B cell (primary cell): ENCODE results near the gene ARID3A. TPM values are rescaled to one million over a fixed set of nuclear protein-coding genes. Genes with fewer than 3 reads are reported as not detected.

Experiments
- ATAC-seq: fragments of 200-7000 bp; cut with Tn5 transposase; one replicate; pipeline ENCODE4 v1.10.0; 2021; ENCODE audit warnings: low read depth, mild to moderate bottlenecking, moderate number of reproducible peaks, moderate library complexity
- CTCF ChIA-PET: fragments of 350-600 bp; sonication (Branson Sonifier 250); formaldehyde crosslinking; loops from one replicate; lab custom pipeline; 2021; ENCODE audit warnings: antibody characterized with exemption, inconsistent platforms; lab: Charles Lee
- POLR2A ChIA-PET: fragments of 350-600 bp; sonication (Branson Sonifier 250); formaldehyde crosslinking; loops from one replicate; lab custom pipeline; 2021; ENCODE audit warnings: antibody characterized with exemption; lab: Charles Lee
- DNase-seq: peaks from one replicate; pipeline ENCODE4 v3.0.0; 2013
- H2AFZ ChIP-seq: 2 replicates; pipeline ENCODE4 v1.6.1; 2012; ENCODE audit warnings: mild to moderate bottlenecking, low read depth, low read length; ENCODE audit not compliant: insufficient read depth, poor library complexity, severe bottlenecking
- H3K27ac ChIP-seq, 2 donors: 1 replicate in 1 of 2; 2 replicates in 1 of 2; pipeline ENCODE4 v1.5.1; 2012 to 2013; ENCODE audit warnings: low read length in 2 of 2, mild to moderate bottlenecking in 2 of 2, moderate library complexity in 1 of 2
- H3K27me3 ChIP-seq, 4 experiments: fragments of 200-600 bp in 1 of 4; sonication (generic) in 1 of 4; replicated peaks in 1 of 4; 1 replicate in 2 of 4; 2 replicates in 2 of 4; pipeline versions ENCODE4 v1.6.1 to v1.7.0; 2013 to 2016; ENCODE audit warnings: low read length in 3 of 4, mild to moderate bottlenecking in 2 of 4, mixed read lengths in 1 of 4, moderate library complexity in 1 of 4; ENCODE audit not compliant: insufficient read depth in 4 of 4, control insufficient read depth in 3 of 4; ENCODE audit errors: control extremely low read depth in 1 of 4
- H3K36me3 ChIP-seq, 2 experiments: replicated peaks in 1 of 2; 1 replicate in 1 of 2; 2 replicates in 1 of 2; pipeline versions ENCODE4 v1.6.1 to v1.7.1; 2013; ENCODE audit warnings: low read length in 1 of 2; ENCODE audit not compliant: insufficient read depth in 2 of 2, control insufficient read depth in 1 of 2; ENCODE audit errors: control extremely low read depth in 1 of 2, extremely low read depth in 1 of 2
- H3K4me1 ChIP-seq, 2 donors: fragments of 200-600 bp in 1 of 2; sonication (generic) in 1 of 2; 1 replicate in 1 of 2; 2 replicates in 1 of 2; pipeline versions ENCODE4 v1.5.1 to v1.6.1; 2013 to 2017; ENCODE audit warnings: low read length in 2 of 2; ENCODE audit not compliant: control insufficient read depth in 2 of 2, insufficient read depth in 2 of 2
- H3K4me2 ChIP-seq: replicated peaks from 2 replicates; pipeline ENCODE3; 2012; ENCODE audit warnings: mild to moderate bottlenecking, low read depth, low read length; ENCODE audit not compliant: poor library complexity, severe bottlenecking
- H3K4me3 ChIP-seq, 5 experiments: fragments of 200-600 bp in 1 of 5; sonication (generic) in 1 of 5; 1 replicate in 3 of 5; 2 replicates in 2 of 5; pipeline versions ENCODE4 v1.5.1 to v1.7.0; 2011 to 2016; ENCODE audit warnings: low read length in 4 of 5, mild to moderate bottlenecking in 4 of 5, low read depth in 2 of 5, control low read depth in 1 of 5, moderate library complexity in 1 of 5; ENCODE audit not compliant: insufficient read depth in 1 of 5; ENCODE audit errors: control extremely low read depth in 1 of 5, extremely low read depth in 1 of 5
- H3K79me2 ChIP-seq: fragments of 200-600 bp; sonication (generic); one replicate; pipeline ENCODE4 v1.6.0; 2016; ENCODE audit warnings: low read length; ENCODE audit not compliant: control insufficient read depth, insufficient read depth
- H3K9ac ChIP-seq: fragments of 200-600 bp; sonication (generic); 2 replicates; pipeline ENCODE4 v1.6.1; 2017; ENCODE audit warnings: mild to moderate bottlenecking, low read length, moderate library complexity
- H3K9me3 ChIP-seq, 3 donors: one replicate each; pipeline versions ENCODE4 v1.6.1 to v1.7.1; 2013; ENCODE audit warnings: low read length in 2 of 3; ENCODE audit not compliant: control insufficient read depth in 2 of 3, insufficient read depth in 1 of 3; ENCODE audit errors: control extremely low read depth in 1 of 3
- H4K20me1 ChIP-seq: 2 replicates; pipeline ENCODE4 v1.6.0; 2012; ENCODE audit warnings: mild to moderate bottlenecking, low read length; ENCODE audit not compliant: insufficient read depth, control insufficient read depth, poor library complexity, severe bottlenecking
- H3K27ac Mint-ChIP-seq: one replicate; pipeline ENCODE4 v1.8.0; 2021; ENCODE audit warnings: mixed read lengths
- H3K27me3 Mint-ChIP-seq: one replicate; pipeline ENCODE4 v1.8.0; 2021; ENCODE audit warnings: mixed read lengths
- H3K4me1 Mint-ChIP-seq: one replicate; pipeline ENCODE4 v1.8.0; 2021; ENCODE audit warnings: mixed read lengths
- H3K4me3 Mint-ChIP-seq: one replicate; pipeline ENCODE4 v1.8.0; 2021; ENCODE audit warnings: mixed read lengths
- H3K9me3 Mint-ChIP-seq: one replicate; pipeline ENCODE4 v1.8.0; 2022; ENCODE audit warnings: mixed read lengths; ENCODE audit not compliant: insufficient read depth
- CTCF ChIP-seq: fragments of 200-600 bp; IDR thresholded peaks from one replicate; pipeline ENCODE4 v1.8.0; 2022; ENCODE audit warnings: antibody characterized with exemption, mild to moderate bottlenecking
- EZH2 ChIP-seq: IDR thresholded peaks from 2 replicates; pipeline ENCODE4 v1.6.1; 2012; ENCODE audit warnings: borderline replicate concordance, low read depth, mild to moderate bottlenecking, moderate library complexity, low read length; ENCODE audit not compliant: insufficient read depth, poor library complexity, severe bottlenecking
- WGBS: methylation state at CpG from one replicate; pipeline ENCODE4 v1.1.5; 2013; ENCODE audit warnings: missing lambda C conversion rate; ENCODE audit not compliant: insufficient coverage; 5-methylcytosine and 5-hydroxymethylcytosine counted together
- intact Hi-C: fragments of 100-400 bp; cut with micrococcal nuclease; formaldehyde crosslinking; loops from one replicate; pipeline ENCODE4 v1.10.0; 2022
- polyA plus RNA-seq: library from polyadenylated mRNA; depleted of rRNA; stranded (reverse); fragments of >200 nt; gene quantifications from 2 replicates; pipeline ENCODE4 v1.2.3, GENCODE V29; 2012
- total RNA-seq, 2 donors: library from RNA; stranded (reverse); fragments of 120-200 nt in 1 of 2; gene quantifications; 1 replicate in 1 of 2; 2 replicates in 1 of 2; pipeline versions ENCODE4 v1.2.3 to v1.2.4, GENCODE V29; 2013 to 2022

ARID3A gene
- total and polyA plus RNA-seq, 2 donors (not counting 1 experiment from before 2014, with no cell fraction given), result 22.9 to 60.5 TPM

- Histone ChIP-seq H3K9me3 (peaks cover 0 to 3% (median 0%) of the 10 kb centered on the region in 3 donors), H2AFZ (no peak overlapping the region), H3K4me1 (peaks cover 8 to 24% of the 10 kb centered on the region in 2 donors), H3K27me3 (no peaks in the 10 kb centered on the region), H3K4me3 (no peak overlapping the region), H3K36me3 (peaks cover 0 to 60% of the 10 kb centered on the region in 2 experiments), H3K79me2 (peaks cover 44% of the 10 kb centered on the region), H3K9ac (no peak overlapping the region), H4K20me1 (peaks cover 63% of the 10 kb centered on the region), H3K4me2 (no peak overlapping the region), H3K27ac (peak overlapping the region in 1 of 2 donors; percentile 33)
- H3K9me3 Mint-ChIP-seq, result no peaks in the 10 kb centered on the region
- no peak for TF ChIP-seq CTCF
- no peak for TF ChIP-seq EZH2
- H3K4me3 Mint-ChIP-seq, result no peak overlapping the region
- no peaks in the 10 kb centered on the region for H3K27me3 Mint-ChIP-seq
- peak overlapping the region; percentile 37 for H3K27ac Mint-ChIP-seq
- ATAC-seq, result no peak
- intact Hi-C loops, result no loop called here
- CTCF ChIA-PET, result interaction anchor here (1.1 kb wide), 1 partner anchor 8 kb away, joined by 3 read pairs; the partner anchor contains the start of gene RNU6-9
- no peak for DNase-seq
- POLR2A ChIA-PET, result interaction anchor here (0.7 to 1.2 kb wide), 3 partner anchors 8 to 42 kb away, joined by 4 to 6 read pairs (median 4); partner anchors contain the start of genes CFD, MED16 and RNU6-9
- H3K4me1 Mint-ChIP-seq, result peaks cover 31% of the 10 kb centered on the region
- WGBS, result 97% methylated on average over 23 of the region's 27 CpGs
Observed at GRCh38 chr19:901216-902092, 24.4 kb upstream of the ARID3A start.

- peaks cover 0 to 4% (median 0%) of the 10 kb centered on the region in 3 donors for H3K9me3 ChIP-seq
- H3K4me1 ChIP-seq, result peaks cover 14 to 29% of the 10 kb centered on the region in 2 donors
- H3K4me3 Mint-ChIP-seq, result no peak overlapping the region
- H3K36me3 ChIP-seq, result peaks cover 0 to 54% of the 10 kb centered on the region in 2 experiments
- no peaks in the 10 kb centered on the region for H3K27me3 Mint-ChIP-seq
- H3K79me2 ChIP-seq, result peaks cover 50% of the 10 kb centered on the region
- H4K20me1 ChIP-seq, result peaks cover 57% of the 10 kb centered on the region
- WGBS, result 100% methylated on average over 2 of the region's 7 CpGs
- no peak for TF ChIP-seq CTCF
- no peak for TF ChIP-seq EZH2
- CTCF ChIA-PET, result interaction anchor here (0.7 to 1.1 kb wide), 3 partner anchors 9 to 55 kb away, joined by 3 read pairs; partner anchors contain the start of gene RNU6-9
- no peak overlapping the region for H3K4me2 ChIP-seq
- no peak overlapping the region for H3K9ac ChIP-seq
- no peak overlapping the region for H3K4me3 ChIP-seq
- H3K27ac Mint-ChIP-seq, result peak overlapping the region; percentile 59
- H3K9me3 Mint-ChIP-seq, result no peaks in the 10 kb centered on the region
- intact Hi-C loops, result no loop called here
- ATAC-seq (no peak), DNase-seq (no peak)
- POLR2A ChIA-PET, result interaction anchor here (1.2 kb wide), 1 partner anchor 9 kb away, joined by 4 read pairs; the partner anchor contains the start of genes MED16 and RNU6-9
- H3K27ac ChIP-seq, result peak overlapping the region in 1 of 2 donors; percentile 33
- peaks cover 37% of the 10 kb centered on the region for H3K4me1 Mint-ChIP-seq
- no peaks in the 10 kb centered on the region for H3K27me3 ChIP-seq
- no peak overlapping the region for H2AFZ ChIP-seq
Observed at GRCh38 chr19:902093-902370, 23.8 kb upstream of the ARID3A start.
